ENCODE results near the gene ATF2. TPM values are rescaled to one million over a fixed set of nuclear protein-coding genes. Genes with fewer than 3 reads are reported as not detected.

Gene ATF2
- total RNA-seq, 1 donor: 80.7 TPM

DNA sequence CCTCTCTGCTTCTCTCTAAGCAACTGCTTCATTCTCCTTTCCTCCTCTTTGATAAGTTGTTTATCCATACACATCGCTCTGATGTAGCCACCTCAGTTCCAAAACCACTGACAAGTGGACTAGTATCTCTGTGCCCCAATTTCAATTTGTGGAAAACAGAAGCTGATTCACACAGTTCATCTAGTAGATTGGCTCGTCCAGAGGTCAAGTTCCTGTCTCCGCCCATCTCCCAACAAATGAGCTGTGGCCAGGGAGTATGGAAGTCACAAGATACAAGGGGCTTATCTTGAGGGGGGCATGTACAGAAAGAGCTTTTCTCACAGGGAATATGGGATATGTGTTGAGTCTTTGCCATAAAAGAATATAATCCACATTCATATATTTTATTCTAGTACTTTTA is 145.1 kb downstream of the ATF2 start:
- DNase-seq (ENCODE audit: insufficient read length, low spot score, missing footprints): no peak
- H3K9me3 ChIP-seq (ENCODE audit: low read depth, low read length): no peaks in the 10 kb centered on the region
- H4K20me1 ChIP-seq (ENCODE audit: insufficient read depth, low read length): no peaks in the 10 kb centered on the region
- H3K36me3 ChIP-seq (ENCODE audit: insufficient read depth, low read length): no peaks in the 10 kb centered on the region
- H2AFZ ChIP-seq (ENCODE audit: low read length): no peak overlapping the region
- H3K4me3 ChIP-seq (ENCODE audit: insufficient read depth, low read length): no peak overlapping the region
- peaks cover 2% of the 10 kb centered on the region for H3K4me1 ChIP-seq (ENCODE audit: insufficient read depth, low read length)
- H3K4me2 ChIP-seq (ENCODE audit: insufficient read depth, low read length): no peak overlapping the region
- H3K27ac ChIP-seq (ENCODE audit: low read depth, low read length): no peak overlapping the region
- no peaks in the 10 kb centered on the region for H3K27me3 ChIP-seq (ENCODE audit: insufficient read depth, low read length)
- no peak for TF ChIP-seq CTCF (IDR thresholded peaks at IDR 0.05; ENCODE audit: extremely low read depth, low read depth, low read length)
- H3K79me2 ChIP-seq (ENCODE audit: insufficient read depth, low read length): no peaks in the 10 kb centered on the region

Small RNAs within 50 kb of the gene (small RNA-seq; reads per million reads assigned to genes)
- gene MIR933 (not detected), gene RF02271 (not detected), gene RNU6-1290P (not detected), gene RNU6-763P (not detected)

Other genes starting within 250 kb of the ATF2 start
- gene CHN1, start 162.8 kb downstream of the ATF2 start, total RNA-seq: 33.7 and 54.5 TPM in 2 replicates
- 87.2 and 94.3 TPM in 2 replicates for gene ATP5MC3, start 13.5 kb upstream of the ATF2 start, total RNA-seq

Data from osteoblast (primary cell).